Measurements from ENCODE around the gene SCT.

SCT gene

GRCh38 chr11:581342-581741 is 45.6 kb downstream of the SCT start:
- DNase-seq = no peak

DNA sequence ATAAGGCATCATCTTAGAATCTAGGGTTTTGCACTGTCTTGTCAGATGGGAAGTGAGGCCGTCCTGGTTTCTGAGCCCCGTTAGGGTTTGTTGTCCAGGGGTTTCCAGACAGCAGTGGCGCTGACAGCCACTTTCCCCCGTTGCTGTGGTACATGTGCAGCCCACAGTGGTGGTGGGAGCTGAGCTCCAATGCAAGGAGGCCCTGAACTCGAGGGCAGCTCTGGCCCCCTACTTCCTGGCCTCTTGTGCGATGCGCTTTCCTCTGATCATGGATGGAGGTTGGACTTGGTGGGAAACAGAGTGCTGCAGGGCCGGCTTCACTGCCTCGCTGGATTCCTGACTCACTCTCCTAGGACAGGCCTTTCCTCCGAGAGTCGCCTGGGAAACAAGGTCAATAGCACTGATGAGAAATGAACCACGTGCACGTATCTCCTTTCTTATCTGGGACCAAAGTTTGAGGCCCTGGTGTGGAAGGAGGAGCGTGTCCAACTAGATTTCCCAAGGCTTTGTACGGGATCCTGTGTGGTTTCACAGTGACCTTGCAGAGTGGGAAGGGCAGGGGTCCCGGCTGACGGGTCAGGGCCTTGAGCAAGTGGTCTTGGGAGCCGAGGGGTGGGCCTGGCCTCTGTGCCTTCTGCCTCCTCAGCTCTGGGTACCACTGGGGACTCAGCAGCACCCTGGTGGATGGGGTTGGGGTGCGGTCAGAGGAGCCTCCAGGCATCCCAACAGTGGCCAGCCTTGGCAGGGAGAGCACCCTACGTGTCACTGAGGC is 47.0 kb downstream of the SCT start:
- DNase-seq = no peak

DNA sequence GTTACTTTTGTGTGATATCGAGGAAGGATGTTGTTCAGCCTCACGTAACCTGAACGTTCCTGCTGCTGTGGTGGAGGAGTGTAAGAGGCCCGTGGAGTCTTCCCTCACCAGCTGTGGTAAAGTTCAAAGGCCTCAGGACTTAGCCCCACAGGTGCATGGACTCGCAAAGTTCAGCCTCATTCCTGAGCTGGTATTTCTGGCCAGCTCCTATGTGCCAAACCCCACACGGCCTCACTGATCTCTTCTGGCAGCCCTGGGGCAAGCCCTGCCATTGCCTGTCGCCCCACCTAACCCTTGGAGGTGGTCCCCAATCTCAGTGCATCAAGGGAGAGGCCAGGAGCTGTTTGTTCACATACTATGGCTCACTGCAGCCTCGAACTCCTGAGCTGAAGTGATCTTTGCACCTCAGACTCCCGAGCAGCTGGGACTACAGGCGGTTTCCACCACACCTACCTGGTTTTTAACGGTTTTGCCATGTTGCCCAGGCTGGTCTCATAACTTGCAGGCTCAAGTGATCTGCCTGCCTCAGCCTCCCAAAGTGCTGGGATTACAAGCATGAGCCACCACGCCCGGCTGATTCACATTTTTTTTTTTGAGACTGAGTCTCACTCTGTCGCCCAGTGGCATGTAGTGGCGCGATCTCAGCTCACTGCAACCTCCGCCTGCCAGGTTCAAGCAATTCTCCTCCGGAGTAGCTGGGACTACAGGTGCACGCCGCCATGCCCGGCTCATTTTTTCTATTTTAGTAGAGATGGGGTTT is 48.5 kb downstream of the SCT start:
- no peak for DNase-seq

DNA sequence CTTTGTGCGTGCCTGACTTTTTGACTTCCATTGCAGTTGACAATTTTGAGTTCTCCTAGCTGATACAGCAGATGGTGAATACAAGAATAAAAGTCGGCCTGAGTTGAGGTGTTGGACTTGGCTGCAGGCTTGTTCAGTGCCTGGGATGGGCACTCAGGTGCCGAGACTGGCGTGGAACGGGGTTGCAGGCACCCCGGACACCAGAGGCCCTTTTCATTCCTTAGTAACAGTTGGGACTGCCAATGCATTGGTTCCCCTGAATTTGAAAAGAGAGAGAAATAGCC is 49.4 kb downstream of the SCT start:
- DNase-seq = no peak

- no peak for DNase-seq
Measured at GRCh38 chr11:576811-577610, 50.0 kb downstream of the SCT start.

All from T1000 (cell line).